NCI-H82 treated with DMSO at 0.1 percent for 48 hours (cell line): Measurements from ENCODE around the gene ACVRL1.
"Not testable (repeated sequence)": the region's sequence is repeated elsewhere in the genome, so short reads cannot be mapped to it uniquely, and the experiment has no call there.

Experiments
- DNase-seq: peaks from one replicate; lab custom pipeline; 2025; ENCODE audit not compliant: unreplicated experiment; lab: John Stamatoyannopoulos, UW

The ACVRL1 gene

DNA sequence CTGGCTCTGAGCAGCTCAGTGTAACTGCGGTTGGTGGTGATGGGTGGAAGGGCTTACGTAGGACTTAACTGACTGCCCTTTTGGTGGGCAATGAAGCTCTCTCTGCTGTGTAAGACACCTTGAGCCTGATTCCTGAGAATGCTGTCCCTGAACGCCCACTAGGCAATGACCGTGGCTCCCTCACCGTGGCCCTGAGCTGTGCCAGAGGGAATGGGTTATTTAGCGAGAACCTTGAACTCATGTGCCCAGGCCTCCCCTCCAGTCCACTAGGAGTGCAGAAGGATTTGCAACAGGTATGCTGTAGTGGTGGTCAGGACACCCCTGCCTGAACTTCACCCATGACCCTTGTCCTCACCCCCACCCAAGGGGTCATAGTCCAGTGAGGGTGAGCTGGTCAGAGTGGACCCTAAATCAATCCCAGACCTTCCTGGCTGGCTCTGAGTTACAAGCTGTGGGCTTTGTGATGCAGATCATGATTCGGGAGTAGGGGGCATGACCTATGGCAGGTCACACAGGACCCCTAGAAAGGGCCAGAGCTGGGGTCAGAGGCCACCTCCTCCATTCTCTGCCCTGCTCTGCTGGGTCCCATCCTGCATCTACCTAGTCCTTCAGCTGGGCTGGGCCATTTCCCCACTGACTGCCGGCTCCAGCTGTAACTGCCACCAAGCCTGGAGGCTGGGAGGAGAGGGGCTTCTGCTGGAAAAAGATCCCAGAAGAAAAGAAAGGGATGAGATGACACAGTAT, 33.9 kb upstream of the ACVRL1 start:
- no peak for DNase-seq

DNA sequence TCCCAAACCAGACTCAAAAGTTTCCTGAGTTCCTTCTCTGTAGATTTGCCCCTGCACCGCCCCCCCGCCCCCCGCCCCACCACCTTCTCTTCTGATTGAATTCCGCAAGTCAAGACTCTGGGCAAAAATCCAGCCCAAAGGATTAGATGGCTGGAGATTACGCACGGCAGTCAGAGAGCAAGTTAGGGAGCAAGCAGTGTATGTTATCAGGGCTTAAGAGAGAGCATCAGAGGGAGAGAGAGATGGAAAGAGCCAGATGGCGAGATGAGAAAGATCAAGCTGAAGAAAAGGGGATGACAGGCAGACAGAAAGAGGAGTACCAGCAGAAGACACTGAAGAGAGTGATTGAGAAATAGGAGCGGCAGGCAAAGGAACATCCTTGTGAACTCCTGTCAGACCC, 33.3 kb upstream of the ACVRL1 start:
- DNase-seq = peak; percentile 100

DNA sequence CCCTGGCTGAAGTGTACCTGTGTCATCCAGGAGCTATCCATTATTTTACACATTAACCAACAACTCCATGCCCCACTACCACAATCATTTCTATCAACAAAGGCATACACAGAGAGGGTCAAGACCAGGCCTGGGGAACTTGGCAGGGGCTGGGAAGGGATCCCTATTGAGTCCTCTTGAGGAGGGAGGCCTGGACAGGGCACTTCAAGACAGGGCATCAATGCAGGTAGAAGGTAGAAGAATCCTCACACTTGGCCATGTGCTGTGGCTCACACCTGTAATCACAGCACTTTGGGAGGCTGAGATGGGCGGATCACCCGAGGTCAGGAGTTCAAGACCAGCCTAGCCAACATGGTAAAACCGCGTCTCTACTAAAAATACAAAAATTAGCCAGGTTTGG, 32.8 kb upstream of the ACVRL1 start:
- no peak for DNase-seq

DNA sequence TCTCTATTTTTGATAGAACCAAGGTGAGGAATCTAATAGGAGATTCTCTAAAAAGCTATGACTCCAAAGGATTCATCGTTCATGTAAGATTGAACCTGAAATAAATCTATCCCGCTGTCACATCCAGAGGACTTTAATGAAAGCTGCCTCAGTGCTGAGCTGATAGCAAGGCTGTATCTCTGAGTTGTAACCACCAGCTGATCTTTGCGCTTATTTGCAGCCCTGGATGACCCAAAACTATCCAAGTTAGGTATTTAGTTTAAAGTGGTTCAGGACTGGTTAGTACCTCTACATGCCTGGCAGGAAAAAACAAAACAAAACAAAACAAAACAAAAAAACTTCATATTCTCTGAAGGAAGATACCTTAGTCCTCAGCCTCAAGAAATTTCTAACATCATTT, 28.2 kb upstream of the ACVRL1 start:
- DNase-seq = no peak

DNA sequence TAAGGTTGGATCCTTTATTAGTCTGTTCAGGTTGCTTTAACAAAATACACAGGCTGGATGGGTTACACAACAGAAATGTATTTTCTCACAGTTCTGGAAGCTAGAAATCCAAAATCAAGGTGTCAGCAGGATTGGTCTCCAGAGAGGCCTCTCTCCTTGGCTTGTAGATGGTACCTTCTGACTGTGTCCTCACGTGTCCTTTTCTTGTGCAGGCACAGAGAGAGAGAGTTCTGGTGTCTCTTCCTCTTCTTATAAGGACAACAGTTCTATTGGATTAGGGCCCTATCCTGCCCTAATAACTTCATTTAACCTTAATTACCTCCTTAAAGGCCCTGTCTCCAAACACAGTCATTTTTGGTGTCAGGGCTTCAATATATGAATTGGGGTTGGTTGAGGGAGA, 24.0 kb upstream of the ACVRL1 start:
- DNase-seq = peak; percentile 63

DNA sequence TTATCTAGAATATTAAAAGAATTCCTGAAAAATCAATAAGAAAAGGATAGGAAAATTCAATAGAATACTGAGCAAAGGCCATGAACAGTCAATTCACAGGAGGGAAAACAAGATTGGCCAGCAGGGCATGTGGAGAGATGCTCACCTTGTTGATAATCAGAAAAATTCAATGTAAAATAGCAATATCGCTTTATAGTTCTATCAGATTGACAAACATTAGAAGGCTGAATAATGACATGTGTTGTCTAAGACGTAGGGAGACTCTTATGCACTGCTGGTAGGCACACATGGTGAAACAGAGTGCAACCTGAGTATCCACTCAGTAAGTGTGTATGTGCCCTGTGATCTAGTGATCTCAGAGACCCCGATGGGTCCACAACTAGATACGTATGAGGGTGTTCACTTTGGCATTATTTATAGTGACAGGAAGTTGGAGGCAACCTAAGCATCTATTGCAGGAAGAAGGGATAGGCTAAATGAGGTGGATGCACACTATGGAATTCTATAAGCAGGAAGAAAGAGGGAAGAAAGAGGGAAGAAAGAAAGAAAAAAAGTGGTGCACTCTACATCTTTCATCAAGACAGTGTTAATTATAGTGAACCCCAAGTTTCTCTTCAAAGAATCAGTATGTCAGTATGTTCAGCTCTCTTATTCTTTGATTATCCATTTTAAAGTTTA, 23.2 kb upstream of the ACVRL1 start:
- DNase-seq = no peak

DNA sequence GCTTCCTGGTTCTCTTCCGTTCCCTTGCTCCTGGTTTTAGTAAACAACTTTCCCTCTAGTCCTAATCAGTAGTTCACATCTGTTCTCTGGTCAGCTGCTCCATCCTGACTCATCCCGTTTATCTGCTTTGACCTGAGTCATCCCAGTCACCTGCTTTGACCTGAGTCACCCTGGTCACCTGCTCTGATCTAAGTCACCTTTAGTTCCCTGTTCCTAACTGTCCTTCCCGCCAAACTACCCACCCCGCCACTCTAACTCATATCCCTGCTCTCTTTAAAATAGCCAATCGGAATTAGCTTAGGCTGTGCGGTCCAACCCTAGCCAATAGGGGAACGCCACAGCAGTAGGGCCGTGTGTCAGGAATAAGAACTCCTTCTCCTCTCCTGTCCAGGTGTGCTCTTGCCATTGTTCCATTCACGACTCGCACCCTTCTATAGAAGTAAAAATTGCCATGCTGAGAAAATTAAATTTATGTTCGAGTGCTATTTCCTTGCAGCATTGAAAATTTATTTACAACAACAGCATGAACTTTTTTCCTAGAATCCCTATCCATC, 22.6 kb upstream of the ACVRL1 start:
- DNase-seq = peak; percentile 45

DNA sequence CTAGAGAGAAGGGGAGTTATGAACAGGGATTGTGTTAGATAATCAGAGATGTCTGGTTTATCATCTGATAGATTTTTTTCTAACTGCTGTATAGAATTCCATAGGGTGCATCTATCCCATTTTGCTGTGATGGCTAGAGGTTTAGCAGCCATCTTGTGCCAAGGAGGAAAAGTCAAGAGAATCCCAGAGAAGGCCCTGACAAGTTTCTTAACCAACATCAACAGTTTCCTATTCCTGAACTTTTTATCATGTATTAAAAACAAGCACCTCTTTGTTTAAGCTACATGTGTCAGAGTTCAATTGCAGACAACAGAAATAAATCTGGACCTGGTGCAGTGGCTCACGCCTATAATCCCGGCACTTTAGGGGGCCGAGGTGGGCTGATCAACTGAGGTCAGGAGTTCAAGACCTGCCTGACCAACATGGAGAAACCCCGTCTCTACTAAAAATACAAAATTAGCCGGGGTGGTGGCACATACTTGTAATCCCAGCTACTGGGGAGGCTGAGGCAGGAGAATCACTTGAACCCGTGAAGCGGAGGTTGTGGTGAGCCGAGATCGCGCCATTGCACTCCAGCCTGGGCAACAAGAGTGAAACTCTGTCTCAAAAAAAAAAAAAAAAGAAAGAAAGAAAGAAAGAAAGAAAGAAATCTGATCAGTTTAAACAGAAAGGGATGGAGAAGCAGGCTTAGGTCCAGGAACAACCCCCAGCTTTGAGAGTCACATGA, 21.8 kb upstream of the ACVRL1 start:
- DNase-seq = not testable (repeated sequence)

DNA sequence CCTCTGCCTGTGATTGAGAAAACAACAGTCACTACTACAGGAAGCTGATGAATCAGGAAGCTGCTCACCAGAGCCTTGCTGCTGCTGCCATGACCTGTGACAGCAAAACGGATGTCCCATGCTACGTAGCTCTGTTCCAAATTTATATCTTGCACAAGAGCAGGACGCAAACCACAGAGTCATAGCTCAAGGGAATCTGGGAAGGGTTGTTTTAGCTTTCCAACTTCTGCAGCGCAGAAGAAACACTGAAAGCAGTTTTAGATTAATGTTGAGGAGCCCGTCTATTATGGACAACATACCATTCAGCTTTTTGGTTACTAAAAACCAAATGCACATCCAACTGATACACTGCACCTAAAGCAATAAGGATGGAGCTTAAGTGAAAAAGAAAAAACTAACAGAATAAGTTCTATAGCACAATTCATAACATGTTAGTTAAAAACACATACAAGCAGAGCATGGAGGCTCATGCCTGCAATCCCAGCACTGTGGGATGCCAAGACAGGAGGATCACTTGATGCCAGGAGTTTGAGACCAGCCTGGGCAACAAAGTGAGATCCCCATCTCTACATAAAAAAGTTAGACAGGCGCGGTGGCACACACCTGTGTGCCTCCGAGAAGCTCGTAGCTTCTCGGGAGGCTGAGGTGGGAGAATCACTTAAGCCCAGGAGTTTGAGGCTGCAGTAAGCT, 21.1 kb upstream of the ACVRL1 start:
- no peak for DNase-seq

DNA sequence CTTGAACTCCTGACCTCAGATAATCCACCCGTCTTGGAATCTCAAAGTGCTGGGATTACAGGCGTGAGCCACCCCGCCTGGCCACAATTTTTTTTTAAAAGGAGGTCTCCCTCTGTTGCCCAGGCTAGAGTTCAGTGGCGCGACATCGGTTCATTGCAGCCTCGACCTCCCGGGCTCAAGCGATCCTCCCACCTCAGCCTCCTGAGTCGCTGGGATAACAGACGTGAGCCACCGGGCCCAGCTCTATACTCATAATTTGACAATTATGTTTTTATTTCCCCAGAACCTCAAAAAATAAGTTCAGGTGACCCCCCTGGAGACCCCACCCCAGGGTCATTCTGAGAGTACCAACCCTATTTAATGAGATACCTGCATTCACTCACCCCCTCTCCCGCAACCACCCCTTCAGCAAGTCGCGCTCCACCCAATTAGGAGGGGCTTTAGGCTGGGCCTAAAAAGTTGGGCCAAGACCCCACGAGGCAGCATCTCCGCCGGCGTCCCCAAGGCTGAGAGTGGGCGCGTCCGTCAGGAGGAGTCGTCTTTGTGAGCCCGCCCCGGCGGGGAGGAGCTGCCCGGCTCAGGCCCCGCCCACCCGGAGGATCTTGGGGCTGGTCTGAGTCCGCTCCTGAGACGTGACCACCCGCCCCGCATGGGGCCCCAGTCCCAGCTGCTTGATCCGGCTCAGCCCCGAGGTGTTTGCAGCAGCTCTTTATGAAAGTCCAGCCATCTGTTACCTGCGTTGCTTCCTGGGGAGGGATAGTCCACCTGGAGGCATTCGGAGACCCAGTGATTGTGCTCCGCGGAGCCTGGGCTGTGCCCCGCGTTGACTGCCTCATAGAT, 19.6 kb upstream of the ACVRL1 start, which contains the start of gene ANKRD33:
Gene ANKRD33 (plus strand): TSS at position 628 of the 840 bp plus-strand sequence. CDS start 84 bp downstream, at position 712.
- peak; percentile 93 for DNase-seq

DNA sequence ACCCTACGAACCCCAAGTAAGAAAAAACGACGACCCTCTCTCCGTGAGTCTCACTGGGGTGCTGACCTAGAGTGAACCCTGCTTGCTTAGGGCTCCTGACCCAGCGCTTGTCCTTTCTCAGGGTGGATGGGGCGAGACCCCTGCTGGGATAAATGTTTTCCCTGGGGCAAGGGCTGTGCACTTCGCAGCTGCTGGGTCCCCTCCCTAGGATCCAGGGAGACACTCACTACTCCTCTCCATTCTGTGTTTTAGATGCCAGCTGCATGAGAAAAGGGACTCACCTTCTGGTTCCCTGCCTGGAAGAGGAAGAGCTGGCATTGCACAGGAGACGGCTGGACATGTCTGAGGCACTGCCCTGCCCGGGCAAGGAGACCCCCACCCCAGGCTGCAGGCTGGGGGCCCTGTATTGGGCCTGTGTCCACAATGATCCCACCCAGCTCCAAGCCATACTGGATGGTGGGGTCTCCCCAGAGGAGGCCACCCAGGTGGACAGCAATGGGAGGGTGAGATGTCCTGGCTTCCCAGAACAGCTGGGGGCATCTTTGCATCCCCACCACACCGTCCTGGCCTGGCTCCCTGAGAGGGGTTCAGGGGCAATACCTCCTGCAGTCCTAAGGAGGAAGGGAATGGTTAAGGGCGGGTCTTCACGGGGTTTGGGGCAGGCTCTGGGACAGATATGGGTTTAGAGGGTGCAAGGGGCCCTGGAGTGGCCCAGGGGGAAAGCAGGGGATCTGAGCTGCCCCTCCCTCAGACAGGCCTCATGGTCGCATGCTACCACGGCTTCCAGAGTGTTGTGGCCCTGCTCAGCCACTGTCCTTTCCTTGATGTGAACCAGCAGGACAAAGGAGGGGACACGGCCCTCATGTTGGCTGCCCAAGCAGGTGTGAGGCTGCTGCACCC, 18.7 kb upstream of the ACVRL1 start:
- DNase-seq = no peak

DNA sequence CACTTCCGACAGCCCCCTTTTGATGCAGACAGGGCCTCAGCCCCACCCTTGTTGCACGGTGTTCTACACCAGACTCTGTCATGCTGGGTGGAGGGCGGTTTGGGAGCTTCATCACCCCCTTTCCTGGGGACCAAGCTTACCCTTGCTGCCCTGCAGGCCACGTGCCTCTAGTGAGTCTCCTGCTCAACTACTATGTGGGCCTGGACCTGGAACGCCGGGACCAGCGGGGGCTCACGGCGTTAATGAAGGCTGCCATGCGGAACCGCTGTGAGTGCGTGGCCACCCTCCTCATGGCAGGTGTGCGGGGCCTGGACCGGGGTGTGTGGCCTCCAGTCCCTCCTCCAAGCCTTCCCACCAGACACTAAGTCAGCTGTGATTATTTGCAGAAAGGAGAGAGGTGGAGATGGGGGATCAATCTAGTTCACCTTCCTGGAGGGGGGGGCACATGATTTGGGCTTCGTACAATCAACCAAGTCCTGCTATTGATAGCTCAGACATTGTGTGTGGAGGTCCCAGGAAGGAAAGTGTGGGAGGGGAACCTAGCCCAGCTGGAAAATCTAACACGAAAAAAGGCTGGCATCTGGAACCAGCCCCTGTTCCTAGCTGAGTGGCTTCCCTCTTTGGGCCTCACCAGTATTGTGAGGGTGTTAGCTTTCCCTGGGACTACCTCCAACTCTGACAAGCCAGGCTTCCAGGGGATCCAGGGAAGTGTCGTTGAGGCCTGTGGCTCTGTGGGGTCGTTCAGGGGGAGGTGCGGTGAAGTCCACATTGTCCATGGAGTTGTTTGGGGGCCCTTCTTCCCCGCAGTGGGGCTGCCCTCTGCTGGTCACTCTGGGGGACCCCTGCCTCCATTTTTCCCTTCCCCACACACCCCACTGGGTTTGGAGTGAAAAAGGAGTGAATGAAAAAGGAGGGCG, 17.8 kb upstream of the ACVRL1 start:
- DNase-seq = no peak

DNA sequence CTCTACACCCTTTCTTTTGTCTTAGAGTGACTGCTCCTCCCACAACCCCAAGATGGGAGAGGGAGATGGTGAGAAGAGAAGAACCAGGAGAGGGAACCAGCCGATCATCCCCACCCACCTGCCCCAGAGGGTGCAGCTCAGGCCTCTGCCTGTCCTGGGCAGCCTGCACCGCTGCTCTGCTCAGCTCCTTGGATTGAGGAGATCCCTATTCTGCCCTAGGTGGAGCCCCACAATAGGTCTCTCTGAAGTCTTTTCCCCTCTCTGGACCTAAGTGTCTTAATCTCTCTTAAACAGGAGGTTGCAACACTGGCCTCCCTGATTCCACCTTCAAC, 17.2 kb upstream of the ACVRL1 start:
- no peak for DNase-seq

DNA sequence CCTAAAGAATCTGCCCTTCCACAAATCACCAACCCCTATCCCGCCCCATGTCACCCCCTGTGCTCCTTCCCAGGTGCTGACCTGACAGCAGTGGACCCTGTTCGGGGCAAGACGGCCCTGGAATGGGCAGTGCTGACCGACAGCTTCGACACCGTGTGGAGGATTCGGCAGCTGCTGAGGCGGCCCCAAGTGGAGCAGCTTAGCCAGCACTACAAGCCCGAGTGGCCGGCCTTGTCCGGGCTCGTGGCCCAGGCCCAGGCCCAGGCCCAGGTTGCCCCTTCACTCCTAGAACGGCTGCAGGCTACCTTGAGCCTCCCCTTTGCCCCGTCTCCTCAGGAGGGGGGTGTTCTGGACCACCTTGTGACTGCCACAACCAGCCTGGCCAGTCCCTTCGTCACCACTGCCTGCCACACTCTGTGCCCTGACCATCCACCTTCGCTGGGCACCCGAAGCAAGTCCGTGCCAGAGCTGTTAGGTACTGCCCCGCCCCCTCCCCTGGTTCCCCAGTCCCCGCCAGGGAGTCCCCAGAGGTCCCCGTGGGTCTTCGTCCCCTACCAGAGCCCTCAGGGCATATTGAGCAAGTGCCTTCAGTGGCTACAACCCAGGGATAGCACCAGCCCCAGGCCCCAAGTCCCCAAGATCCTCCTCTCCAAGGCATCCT, 16.7 kb upstream of the ACVRL1 start:
- no peak for DNase-seq

DNA sequence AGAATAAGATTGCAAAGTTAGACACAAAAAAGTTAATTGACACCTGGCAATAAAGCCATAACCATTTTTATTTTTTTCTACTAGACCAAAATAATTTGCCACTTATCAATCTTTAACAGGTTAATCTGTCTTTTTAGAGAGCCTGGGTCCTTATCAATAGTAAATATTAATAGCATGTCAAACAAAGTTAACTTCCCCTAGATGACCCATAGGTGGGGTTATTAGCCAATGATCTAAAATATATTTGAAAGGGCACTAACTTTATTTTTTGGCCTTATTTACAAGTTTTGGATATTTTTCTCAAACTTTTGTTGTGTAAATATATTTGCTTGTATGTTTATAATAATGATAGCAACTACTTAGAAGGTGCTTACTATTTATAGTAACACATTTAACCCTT, 15.5 kb upstream of the ACVRL1 start:
- DNase-seq = no peak

DNA sequence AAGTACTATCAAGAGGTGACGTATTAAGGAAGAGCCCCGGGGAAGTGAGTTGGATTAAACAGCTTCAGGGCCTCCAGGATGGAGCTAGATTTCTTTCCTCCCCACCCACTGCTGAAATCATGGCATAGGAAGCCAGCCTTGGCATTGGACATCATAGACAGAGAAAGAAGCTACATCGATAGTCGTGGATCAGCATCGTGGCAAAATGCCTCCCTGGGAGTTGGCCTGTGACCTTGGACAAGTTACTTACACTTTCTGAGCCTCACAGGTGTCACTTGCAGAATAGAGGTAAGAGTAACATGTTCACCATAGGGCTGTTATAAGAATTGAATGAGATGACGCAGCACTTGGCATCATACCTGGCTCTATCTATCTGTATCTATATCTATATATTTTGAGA, 13.5 kb upstream of the ACVRL1 start:
- no peak for DNase-seq

DNA sequence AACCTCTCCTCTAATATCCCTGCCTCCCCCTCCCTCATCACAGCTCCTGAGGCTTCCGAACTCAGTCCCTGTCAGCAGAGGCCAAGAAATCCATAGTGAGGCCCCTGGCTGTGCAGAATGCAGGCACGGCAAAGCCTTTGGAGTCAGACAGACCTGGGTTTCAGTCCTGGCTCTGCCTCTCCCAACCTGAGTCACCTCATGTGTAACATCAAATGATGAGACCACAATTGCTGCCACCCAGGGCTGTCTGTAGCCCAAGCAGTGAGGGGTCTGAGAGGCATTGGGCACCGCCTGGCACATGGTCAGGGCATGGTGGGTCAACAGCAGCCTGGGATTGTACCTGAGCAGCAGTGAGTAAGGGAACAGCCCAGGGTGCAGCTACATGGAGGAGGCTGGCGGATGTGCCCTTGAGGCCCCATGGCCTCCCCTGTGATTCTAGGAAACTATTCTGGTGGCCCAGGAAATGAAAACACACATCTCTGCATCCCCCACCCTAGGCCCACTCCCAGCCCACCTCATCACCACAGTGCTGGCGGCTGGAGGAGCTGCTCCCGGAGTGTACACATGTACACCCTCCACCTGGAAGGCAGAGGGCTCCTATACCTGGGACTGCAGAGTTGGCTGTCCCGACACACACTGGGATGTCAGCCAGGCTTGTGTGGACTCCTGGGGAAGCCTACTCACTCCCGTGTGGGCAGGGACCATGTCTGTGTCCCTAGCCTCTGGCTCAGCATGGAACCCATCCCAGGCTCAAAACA, 11.7 kb upstream of the ACVRL1 start:
- DNase-seq = no peak
